Stimulated activated CD8-positive, alpha-beta memory T cell treated with anti-CD3 and anti-CD28 coated beads, Interleukin-15, amount 100 ng/mL, for 48 hours (primary cell): ENCODE results near the gene FRYL.
A peak's percentile ranks its signal among the peaks of the same experiment; 100 is the strongest.
"Not testable (repeated sequence)": the region's sequence is repeated elsewhere in the genome, so short reads cannot be mapped to it uniquely, and the experiment has no call there.

Experiments used
- DNase-seq, 2 donors: peaks; one replicate each; pipeline ENCODE4 v3.0.0-alpha.2; 2020; ENCODE audit warnings: low read depth in 2 of 2

Gene FRYL

DNA sequence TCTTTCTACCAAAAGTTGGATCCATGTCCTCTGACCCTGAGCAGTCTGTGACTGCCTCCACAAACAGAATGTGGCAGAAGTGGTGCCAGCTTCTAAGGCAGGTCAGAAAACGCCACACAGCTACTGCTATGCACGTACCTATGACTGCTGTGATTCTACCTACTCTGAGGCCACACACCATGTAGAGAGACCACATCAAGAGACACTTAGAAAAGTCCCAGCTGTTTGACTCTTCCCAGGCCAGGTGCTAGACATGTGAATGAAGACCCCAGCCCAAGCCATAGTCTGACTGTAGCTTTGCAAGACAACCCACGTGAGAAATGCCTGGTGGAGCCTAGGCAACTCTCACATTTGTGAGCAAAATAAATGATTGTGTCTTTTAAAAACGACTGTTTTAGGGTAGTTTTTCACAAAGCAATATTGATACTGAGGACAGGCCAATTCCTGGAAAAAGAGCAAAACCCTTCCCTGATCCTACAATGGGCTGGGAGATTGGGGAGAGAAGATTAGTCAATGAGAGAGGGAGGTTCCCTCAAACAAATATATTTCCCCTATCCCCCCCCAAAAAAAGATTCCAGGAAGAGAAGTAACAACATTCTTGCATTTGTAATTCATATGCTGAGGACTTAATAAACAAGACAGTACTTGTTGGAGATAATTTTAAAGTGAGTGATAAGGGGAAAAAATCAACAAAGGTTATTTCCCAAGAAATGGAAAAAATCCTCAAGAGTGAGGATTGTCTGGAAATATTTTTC, 33.3 kb downstream of the FRYL start:
- no peak for DNase-seq

DNA sequence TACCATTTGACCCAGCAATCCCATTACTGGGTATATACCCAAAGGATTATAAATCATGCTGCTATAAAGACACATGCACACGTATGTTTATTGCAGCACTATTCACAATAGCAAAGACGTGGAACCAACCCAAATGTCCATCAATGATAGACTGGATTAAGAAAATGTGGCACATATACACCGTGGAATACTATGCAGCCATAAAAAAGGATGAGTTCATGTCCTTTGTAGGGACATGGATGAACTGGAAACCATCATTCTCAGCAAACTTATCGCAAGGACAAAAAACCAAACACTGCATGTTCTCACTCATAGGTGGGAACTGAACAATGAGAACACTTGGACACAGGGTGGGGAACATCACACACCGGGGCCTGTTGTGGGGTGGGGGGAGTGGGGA, 34.9 kb downstream of the FRYL start:
- DNase-seq: not testable (repeated sequence)

DNA sequence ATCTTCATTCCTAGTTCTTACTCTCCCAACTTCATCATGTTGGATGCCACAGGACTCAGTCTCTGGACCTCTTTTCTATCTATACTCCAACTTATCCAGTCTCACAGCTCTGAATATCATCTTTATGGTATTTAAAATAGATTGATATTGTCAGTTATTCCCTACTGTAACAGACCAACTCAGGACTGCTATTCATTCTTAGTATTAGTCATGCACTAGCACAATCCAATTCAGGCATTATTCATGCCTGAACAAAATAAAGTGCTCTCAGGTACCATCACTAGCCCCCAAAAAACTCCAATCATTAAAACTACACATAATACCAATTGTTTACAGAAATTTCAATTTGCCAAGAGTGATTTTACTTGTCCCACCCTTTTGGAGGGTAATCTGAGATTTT, 37.7 kb downstream of the FRYL start:
- DNase-seq: no peak

DNA sequence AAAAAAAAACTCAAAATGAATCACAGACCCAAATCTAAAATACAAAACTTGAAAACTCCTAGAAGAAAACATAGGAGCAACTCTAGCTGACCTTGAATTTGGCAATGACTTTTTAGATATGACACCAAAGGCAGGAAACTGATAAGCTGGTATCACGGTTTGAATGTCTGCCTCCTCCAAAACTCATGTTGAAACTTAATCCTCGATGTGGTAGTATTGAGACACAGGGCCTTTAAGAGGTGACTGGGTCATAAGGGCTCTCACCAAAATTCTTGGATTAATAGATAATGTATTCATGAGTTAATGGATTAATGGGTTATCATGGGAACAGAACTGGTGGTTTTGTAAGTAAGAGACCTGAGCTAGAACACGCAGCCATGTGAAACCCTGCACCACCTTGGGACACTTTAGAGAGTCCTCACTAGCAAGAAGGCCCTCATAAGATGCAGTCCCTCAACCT, 40.5 kb downstream of the FRYL start:
- DNase-seq: no peak

DNA sequence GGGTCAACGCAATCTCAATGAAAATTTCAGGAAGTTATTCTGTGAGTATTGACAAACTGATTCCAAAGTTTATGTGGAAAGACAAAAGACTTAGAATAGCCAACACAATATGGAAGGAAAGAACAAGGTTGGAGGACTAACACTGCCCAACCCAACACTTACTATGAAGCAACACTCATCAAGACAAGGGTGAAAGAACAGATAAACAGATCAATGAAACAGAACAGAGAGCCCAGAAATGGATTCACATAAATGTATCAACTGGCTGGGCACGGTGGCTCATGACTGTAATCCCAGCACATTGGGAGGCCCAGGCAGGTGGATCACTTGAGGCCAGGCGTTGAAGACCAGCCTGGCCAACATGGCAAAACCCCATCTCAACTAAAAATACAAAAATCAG, 41.2 kb downstream of the FRYL start:
- DNase-seq: no peak

DNA sequence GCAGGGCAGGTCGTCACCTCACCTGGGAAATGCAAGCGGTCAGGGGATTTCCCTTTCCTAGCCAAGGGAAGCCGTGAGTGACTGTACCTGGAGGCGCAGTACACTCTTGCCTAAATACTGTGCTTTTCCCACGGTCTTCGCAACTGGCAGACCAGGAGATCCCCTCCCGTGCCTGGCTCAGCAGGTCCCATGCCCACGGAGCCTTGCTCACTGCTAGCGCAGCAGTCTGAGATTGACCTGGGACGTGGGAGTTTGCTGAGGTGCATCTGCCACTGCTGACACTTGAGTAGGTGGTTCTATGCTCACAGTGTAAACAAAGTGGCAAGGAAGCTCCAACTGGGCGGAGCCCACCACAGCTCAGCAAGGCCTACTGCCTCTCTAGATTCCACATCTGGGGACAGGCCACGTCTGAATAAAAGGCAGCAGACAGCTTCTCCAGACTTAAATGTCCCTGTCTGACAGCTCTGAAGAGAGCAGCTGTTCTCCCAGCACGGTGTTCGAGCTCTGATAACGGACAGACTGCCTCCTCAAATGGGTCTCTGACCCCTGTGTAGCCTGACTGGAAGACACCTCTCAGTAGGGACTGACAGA, 51.1 kb downstream of the FRYL start:
- peak; percentile 26 to 38 for DNase-seq

DNA sequence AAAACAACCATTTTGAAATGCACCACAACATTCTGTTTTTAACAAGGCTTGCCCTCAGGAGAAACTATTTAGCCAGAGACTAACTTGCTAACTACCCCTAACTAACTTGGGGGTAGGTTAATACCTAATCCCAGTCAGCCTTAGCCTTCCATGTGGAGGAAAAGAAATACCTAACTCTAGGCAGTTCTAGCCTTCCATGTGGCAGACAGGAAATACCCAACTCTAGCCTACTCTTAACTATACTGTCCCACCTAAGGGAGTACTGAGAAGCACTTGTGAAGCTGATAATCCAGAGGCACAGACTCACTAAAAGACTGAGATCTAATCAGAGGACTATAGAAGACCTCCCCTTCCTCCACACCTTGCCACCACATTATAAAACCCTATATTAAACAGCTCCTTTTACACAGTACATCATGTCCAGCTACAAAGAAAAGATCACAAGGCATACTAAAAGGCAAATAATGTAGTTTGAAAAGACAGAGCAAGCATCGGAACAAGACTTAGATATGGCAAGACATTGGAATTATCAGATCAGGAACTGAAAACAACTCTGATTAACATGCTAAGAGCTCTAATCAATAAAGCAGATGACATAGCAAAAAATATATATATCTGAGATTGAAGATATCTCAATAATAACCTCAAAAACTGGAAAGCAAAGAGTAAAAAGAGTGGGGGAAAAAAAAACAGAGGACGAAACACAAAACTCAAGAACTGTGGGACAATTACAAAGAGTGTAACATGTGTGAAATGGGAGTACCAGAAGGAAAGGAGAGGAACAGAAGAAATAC, 52.2 kb downstream of the FRYL start:
- DNase-seq: no peak

DNA sequence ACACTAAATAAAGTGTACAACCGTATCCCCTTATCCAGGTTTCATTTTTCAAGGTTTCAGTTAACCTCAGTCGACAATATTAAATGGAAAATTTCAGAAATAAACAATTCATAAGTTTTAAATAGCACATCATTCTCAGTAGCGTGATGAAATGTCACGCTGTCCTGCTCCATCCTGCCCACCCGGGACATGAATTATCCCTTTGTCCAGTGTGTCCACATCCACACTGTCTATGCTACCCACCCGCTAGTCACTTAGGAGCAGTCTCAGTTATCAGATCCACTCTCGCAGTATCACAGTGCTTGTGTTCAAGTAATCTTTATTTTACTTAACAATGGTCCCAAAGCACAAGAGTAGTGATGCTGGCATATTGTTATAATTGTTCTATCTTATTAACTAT, 54.7 kb downstream of the FRYL start:
- no peak for DNase-seq

DNA sequence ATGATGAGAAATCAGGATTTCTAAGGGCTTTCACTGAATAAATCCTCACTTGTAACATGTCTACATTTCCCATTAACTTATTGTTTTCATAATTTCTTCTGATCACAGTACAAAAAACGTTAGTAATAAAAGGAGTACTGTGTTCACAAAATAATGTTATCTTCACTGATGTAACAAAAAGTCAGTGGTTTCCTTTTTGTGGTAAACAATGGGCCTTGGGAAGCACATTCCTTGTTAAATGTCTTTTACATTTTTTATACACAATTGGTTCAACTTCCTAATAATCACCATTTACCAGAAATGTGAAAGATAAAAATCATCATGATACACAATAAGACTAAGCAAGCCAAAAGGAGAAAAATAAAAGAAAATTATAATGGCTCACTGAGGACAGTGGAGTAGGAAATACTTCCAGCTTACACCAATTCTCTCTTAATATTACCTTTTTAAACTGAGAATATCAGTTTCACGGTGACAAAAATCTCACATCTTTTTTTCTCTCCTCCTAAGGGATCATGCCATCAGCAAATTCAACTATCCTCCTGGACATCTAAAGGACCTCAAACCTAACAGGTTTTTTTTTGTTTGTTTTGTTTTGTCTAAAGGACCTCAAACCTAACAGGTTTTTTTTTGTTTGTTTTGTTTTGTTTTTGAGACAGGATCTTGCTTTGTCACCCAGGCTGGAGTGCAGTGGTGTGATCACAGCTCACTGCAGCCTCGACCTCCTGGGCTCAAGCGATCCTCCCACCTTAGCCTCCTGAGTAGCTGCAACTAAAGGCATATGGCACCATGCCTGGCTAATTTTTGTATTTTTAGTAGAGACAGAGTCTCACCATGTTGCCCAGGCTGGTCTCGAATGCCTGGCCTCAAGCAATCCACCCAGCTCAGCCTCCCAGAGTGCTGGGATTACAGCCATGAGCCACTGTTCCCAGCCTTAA, 57.3 kb downstream of the FRYL start:
- DNase-seq: no peak

DNA sequence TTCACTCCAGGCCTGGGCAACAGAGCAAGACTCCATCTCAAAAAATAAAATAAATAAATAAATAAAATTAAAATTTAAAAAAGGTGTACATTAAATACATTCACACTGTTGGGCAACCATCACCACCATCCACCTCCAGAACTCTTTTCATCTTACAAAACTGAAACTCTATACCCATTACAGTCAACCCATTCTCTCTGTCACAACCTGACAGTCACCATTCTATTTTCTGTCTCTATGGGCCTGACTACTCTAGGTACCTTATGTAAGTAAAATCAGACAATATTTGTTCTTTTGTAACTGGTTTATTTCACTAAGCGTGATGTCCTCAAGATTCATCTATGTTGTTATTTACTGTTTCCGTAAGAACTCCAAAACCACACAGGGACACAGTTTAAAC, 59.6 kb downstream of the FRYL start:
- DNase-seq: no peak

DNA sequence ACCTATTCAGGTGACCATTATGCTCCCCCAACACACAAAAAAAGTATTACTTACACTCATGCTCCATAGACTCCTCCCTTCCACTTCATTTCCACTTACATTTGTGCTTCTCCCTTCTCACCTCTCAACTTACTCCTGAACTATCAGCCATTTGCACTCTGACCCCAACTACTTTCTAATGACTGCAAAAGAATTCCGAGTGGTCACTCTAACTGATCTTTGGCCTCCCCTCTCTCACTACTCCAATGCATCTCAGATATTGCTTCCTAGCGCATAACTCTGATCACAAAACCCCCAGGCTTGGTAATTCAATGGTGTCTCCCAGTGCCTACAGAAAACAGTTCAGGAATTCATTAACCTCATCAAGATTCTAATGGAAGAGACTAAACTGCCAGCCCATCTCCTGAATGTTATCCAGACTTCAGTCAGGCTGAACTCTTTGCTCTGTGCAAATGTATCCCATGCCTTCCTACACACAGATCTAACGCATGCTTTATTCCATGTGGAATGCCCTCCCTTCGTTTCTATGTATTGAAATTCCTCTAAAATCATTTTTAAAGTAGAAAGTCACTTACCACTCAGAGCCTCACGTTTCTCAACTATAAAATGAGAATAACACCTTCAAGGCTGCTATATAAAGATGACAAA, 61.1 kb downstream of the FRYL start:
- DNase-seq: no peak

DNA sequence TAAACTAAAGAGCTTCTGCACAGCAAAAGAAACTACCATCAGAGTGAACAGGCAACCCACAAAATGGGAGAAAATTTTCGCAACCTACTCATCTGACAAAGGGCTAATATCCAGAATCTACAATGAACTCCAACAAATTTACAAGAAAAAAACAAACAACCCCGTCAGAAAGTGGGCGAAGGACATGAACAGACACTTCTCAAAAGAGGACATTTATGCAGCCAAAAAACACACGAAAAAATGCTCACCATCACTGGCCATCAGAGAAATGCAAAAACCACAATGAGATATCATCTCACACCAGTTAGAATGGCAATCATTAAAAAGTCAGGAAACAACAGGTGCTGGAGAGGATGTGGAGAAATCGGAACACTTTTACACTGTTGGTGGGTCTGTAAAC, 63.8 kb downstream of the FRYL start:
- not testable (repeated sequence) for DNase-seq

DNA sequence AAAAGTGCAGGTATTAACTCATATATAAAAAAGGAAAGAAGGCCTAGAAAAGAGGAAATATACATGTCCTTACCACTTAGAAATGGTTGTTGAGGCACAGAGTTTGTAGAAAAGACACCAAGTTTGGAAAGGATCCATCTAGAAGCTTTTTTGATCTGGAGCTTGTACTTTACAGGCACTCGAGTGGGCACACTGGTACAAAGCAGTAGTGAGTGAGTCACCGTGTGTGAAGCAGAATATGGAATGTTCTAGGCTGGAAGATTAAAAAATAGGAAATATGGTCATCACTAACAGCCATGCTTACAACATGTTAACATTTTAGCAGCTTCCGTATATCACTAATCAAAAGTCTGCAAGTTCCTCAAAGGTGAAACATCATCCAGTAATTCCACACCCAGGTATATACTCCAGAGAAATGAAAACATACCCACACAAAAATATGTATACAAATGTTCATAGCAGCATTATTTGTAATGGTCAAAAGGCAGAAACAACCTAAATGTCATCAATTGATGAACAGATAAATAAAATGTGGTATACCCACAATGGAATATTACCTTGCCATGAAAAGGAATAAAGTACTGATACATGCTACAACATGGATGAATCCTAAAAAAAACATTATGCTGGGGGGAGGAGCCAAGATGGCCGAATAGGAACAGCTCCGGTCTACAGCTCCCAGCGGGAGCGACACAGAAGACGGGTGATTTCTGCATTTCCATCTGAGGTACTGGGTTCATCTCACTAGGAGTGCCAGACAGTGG, 69.5 kb downstream of the FRYL start:
- no peak for DNase-seq

DNA sequence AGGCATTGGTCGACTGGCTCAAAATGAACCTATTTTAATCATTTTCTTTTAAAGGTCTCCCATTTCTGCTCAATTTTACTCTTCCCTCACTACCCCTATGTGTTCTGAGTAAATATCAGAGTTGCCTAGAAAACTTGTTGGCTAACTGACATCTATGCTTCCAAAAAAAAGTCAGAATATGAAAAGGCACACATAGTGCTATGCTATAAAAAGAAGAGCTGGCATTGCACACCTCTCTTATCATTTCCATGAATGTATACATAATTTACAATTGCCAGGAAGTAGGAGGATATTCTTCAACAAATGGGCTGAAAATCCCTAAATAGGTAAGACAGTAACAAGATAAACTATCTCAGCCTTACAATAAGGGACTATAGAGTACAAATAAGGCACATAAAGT, 70.2 kb downstream of the FRYL start:
- DNase-seq: no peak

DNA sequence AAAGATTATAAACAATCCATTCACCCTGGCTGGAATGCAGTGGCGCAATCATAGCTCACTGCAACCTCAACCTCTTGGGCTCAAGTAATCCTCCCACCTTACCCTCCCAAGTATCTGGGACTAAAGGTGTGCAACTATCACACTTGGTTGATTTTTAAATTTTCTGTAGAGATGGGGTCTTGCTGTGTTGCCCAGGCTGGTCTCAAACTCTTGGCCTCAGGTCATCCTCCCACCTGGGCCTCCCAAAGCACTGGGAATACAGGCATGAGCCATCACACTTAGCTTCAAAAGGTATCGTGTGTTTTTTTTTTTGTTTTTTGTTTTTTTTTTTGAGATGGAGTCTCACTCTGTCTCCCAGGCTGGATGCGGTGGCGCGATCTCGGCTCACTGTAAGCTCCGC, 71.5 kb downstream of the FRYL start:
- DNase-seq: no peak

DNA sequence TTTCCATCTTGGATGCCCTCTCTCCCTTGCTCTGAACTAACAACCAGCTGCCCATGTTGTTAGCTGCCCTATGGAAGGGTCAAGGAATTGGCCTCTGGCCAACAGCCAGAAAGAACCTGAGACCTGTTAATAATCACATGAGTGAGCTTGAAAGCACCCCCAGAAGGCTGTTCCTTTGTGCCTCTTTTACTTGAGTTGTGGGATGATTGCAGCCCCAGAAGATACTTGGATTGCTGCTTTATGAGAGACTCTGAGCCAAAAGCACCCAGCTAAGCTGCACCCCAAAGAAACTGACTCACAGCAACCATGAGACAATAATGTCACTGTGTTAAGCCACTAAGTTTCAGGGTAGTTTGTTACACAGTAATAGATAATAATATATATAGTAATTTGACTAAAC, 73.3 kb downstream of the FRYL start:
- no peak for DNase-seq

DNA sequence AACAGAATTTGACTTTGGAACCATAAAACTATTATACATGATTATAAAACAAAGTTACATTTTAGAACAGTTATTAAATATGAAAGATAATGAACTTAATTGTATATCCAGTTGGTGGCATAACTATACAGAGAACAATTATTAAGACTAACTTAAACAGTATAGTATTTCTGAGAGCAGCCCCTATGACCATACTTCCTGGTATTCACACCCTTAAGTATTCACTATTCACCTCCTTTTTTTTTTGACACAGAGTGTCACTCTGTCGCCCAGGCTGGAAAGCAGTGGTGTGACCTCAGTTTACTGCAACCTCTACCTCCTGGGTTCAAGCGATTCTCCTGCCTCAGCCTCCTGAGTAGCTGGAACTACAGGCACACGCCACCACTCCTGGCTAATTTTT, 74.5 kb downstream of the FRYL start:
- DNase-seq: no peak

DNA sequence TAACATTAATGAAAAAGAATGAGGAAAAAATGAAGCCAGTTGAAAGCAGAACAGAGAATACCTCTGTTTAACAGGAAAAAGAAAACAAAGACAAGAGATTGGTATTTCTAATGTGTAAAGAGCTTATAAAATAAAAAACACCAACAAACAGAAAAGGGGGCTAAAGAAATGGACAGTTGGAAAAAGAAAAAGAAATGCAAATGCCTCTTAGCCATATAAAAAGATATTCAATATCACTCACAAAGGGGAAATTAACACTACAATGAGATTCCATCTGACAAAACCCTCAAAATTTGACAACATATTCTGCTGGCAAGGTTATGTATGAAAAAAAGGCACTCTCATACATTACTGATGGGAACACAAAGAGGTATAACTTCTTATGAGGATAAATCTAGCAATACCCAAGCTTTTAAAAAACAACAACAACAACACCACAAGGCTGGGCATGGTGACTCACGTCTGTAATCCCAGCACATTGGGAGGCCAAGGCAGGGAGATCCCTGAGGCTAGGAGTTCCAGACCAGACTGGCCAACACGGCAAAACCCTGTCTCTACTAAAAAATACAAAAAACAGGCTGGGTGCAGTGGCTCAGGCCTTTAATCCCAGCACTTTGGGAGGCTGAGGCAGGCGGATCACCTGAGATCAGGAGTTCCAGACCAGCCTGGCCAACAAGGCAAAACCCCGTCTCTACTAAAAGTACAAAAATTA, 75.8 kb downstream of the FRYL start:
- DNase-seq: no peak

DNA sequence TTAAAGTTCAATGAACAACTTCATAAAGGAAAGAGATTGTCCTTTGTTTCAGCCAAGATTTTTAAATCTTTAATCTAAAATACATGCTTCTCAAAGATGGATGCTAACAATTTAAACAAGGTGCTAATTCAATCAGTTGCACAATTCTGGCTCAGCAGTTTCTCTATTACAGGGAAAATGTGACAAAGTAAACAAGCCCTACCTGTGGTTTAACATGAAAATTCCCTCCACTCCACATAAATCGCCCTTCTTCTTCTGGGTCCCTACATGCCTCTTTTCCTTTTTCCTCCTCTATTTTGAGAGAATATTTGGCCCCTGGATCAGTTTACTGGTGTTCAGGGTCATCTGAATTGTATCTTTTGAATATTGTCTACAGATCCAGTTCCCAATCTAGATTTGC, 80.6 kb downstream of the FRYL start:
- no peak for DNase-seq
